Liver (tissue), 9 donors: Measurements from ENCODE around the gene POLE2. TPM values are rescaled to one million over a fixed set of nuclear protein-coding genes. Genes with fewer than 3 reads are reported as not detected.

Source experiments
- DNase-seq: peaks from one replicate; pipeline ENCODE4 v3.0.0-alpha.2; 2017; ENCODE audit warnings: low spot score
- H3K27ac ChIP-seq, 2 donors: one replicate each; pipeline ENCODE4 v1.7.0; 2013; ENCODE audit warnings: inconsistent platforms in 2 of 2, low read length in 2 of 2, control low read depth in 1 of 2, low read depth in 1 of 2, mild to moderate bottlenecking in 1 of 2
- H3K27me3 ChIP-seq, 4 donors: one replicate each; pipeline versions ENCODE4 v1.6.1 to v1.7.0; 2013; ENCODE audit warnings: low read length in 3 of 4, inconsistent platforms in 1 of 4, mild to moderate bottlenecking in 1 of 4, moderate library complexity in 1 of 4; ENCODE audit not compliant: control insufficient read depth in 4 of 4, insufficient read depth in 4 of 4
- H3K36me3 ChIP-seq, 4 donors: one replicate each; pipeline versions ENCODE4 v1.6.1 to v1.7.0; 2013; ENCODE audit warnings: low read length in 3 of 4, mild to moderate bottlenecking in 3 of 4, low read depth in 1 of 4, moderate library complexity in 1 of 4; ENCODE audit not compliant: control insufficient read depth in 4 of 4, insufficient read depth in 3 of 4
- H3K4me1 ChIP-seq, 4 donors: one replicate each; pipeline versions ENCODE4 v1.6.1 to v1.7.0; 2013; ENCODE audit warnings: low read length in 3 of 4, mild to moderate bottlenecking in 3 of 4, moderate library complexity in 1 of 4; ENCODE audit not compliant: control insufficient read depth in 4 of 4, insufficient read depth in 4 of 4
- H3K4me3 ChIP-seq, 3 donors: one replicate each; pipeline versions ENCODE4 v1.6.1 to v1.7.0; 2013; ENCODE audit warnings: low read length in 3 of 3, control low read depth in 1 of 3, low read depth in 1 of 3, mild to moderate bottlenecking in 1 of 3
- H3K9ac ChIP-seq, 2 donors: one replicate each; pipeline ENCODE4 v1.7.0; 2013; ENCODE audit warnings: low read length in 2 of 2, mild to moderate bottlenecking in 2 of 2, moderate library complexity in 2 of 2, control low read depth in 1 of 2, low read depth in 1 of 2
- H3K9me3 ChIP-seq, 4 donors: one replicate each; pipeline versions ENCODE4 v1.6.1 to v1.7.0; 2013; ENCODE audit warnings: low read length in 3 of 4; ENCODE audit not compliant: control insufficient read depth in 4 of 4
- EGR1 ChIP-seq, 2 donors: IDR thresholded peaks; 2 replicates each; pipeline ENCODE4 v1.6.1; 2016 to 2018; ENCODE audit warnings: antibody characterized with exemption in 2 of 2, low read depth in 2 of 2
- FOXA2 ChIP-seq: IDR thresholded peaks from 2 replicates; pipeline ENCODE4 v1.6.1; 2016; ENCODE audit warnings: antibody characterized with exemption
- GABPA ChIP-seq, 2 donors: IDR thresholded peaks in 1 of 2; conservative IDR thresholded peaks in 1 of 2; 2 replicates each; pipeline ENCODE4 v1.6.1; 2016; ENCODE audit warnings: antibody characterized with exemption in 2 of 2, mild to moderate bottlenecking in 1 of 2, moderate library complexity in 1 of 2
- NR2F2 ChIP-seq: IDR thresholded peaks from 2 replicates; pipeline ENCODE4 v1.6.1; 2016; ENCODE audit warnings: antibody characterized with exemption
- RAD21 ChIP-seq, 2 donors: IDR thresholded peaks; 2 replicates each; pipeline ENCODE4 v1.6.1; 2016; ENCODE audit warnings: antibody characterized with exemption in 2 of 2, mild to moderate bottlenecking in 2 of 2
- RXRA ChIP-seq, 2 donors: IDR thresholded peaks; 2 replicates each; pipeline ENCODE4 v1.6.1; 2017 to 2018; ENCODE audit warnings: antibody characterized with exemption in 2 of 2, mild to moderate bottlenecking in 1 of 2
- SP1 ChIP-seq: IDR thresholded peaks from 2 replicates; pipeline ENCODE4 v1.6.1; 2018; ENCODE audit warnings: antibody characterized with exemption, mild to moderate bottlenecking
- TAF1 ChIP-seq: conservative IDR thresholded peaks from 2 replicates; pipeline ENCODE4 v1.6.1; 2016; ENCODE audit warnings: antibody characterized with exemption, mild to moderate bottlenecking
- YY1 ChIP-seq: IDR thresholded peaks from 2 replicates; pipeline ENCODE4 v1.6.1; 2016; ENCODE audit warnings: antibody characterized with exemption, mild to moderate bottlenecking
- WGBS: extraction: QIAGEN DNeasy Blood & Tissue Kit; methylation state at CpG from one replicate; pipeline ENCODE4 v1.1.7; 2013; 5-methylcytosine and 5-hydroxymethylcytosine counted together
- polyA plus RNA-seq, 2 donors: library from polyadenylated mRNA; stranded (reverse) in 1 of 2; unstranded in 1 of 2; fragments of 200-250 nt in 1 of 2; fragments of >200 nt in 1 of 2; fragmentation: Nextera tagmentation in 1 of 2; extraction: Ambion mirVana in 1 of 2; gene quantifications; one replicate each; pipeline versions ENCODE4 v1.2.1 to v1.2.3, GENCODE V29; 2013 to 2015
- total RNA-seq, 2 donors: library from RNA; depleted of rRNA; stranded (reverse); fragments of >200 nt; gene quantifications; one replicate each; pipeline ENCODE4 v1.2.3, GENCODE V29; 2014
- TF ChIP-seq, protein P1 (sequence below): IDR thresholded peaks from 2 replicates; pipeline ENCODE4 v1.6.1; 2016; ENCODE audit warnings: antibody characterized with exemption, mild to moderate bottlenecking
- TF ChIP-seq, protein P2 (sequence below): IDR thresholded peaks from 2 replicates; pipeline ENCODE4 v1.6.1; 2016; ENCODE audit warnings: antibody characterized with exemption
- TF ChIP-seq, protein P3 (sequence below): IDR thresholded peaks from 2 replicates; pipeline ENCODE4 v1.6.1; 2016; ENCODE audit warnings: antibody characterized with exemption
- TF ChIP-seq, protein P4 (sequence below): fragments of 150-350 bp; IDR thresholded peaks from 2 replicates; pipeline ENCODE4 v1.5.1; 2017; ENCODE audit warnings: improper control_type of control experiment, low read depth, low read length; ENCODE audit not compliant: missing input control
- donor health status: healthy.
- donor health status: healthy.
- donor health status: healthy.
- donor health status: healthy.
- donor health status: healthy.

POLE2 gene
- total and polyA plus RNA-seq, 4 donors, result 1.3 to 16.5 (median 1.7) TPM

DNA sequence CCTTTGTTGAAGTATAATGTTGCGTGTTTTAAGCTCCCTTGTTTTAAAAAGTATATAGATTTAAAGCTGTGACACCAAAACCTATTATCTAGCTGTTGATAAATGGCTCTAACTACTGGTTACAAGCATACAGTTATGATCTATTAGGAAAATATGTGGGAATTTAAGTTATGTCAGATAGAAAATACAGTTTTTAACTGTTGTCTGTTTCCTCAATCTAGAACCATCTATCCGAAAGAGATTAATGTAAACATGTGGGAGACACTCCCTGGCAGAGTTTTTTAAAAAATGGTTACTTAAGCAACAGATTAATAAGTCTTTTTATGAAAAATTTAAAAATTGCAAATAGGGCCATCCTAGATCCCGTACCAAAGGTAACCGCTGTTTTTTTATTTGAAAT, 75.8 kb downstream of the POLE2 start (continued):
- no peak for TF ChIP-seq YY1

DNA sequence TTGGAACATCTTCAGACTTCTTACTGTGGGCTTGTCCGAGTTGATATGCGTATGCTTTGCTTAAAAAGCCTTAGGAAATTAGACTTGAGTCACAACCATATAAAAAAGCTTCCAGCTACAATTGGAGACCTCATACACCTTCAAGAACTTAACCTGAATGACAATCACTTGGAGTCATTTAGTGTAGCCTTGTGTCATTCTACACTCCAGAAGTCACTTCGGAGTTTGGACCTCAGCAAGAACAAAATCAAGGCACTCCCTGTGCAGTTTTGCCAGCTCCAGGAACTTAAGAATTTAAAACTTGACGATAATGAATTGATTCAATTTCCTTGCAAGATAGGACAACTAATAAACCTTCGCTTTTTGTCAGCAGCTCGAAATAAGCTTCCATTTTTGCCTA, 80.4 kb downstream of the POLE2 start:
- Histone ChIP-seq H3K4me1 (no peaks in the 10 kb centered on the region), H3K9me3 (no peaks in the 10 kb centered on the region), H3K27ac (no peak overlapping the region), H3K9ac (no peak overlapping the region), H3K4me3 (no peak overlapping the region), H3K36me3 (peaks cover 0 to 5% (median 0%) of the 10 kb centered on the region in 4 donors), H3K27me3 (no peaks in the 10 kb centered on the region)
- TF ChIP-seq NR2F2 (no peak), SP1 (no peak), FOXA2 (no peak), RAD21 (IDR thresholded peaks at IDR 0.05) (no peak), GABPA (IDR thresholded peaks at IDR 0.05 in 1 of 2, conservative IDR thresholded peaks at IDR 0.05 in 1 of 2) (no peak), YY1 (no peak), RXRA (IDR thresholded peaks at IDR 0.05) (no peak)
- TF ChIP-seq, protein P1, sequence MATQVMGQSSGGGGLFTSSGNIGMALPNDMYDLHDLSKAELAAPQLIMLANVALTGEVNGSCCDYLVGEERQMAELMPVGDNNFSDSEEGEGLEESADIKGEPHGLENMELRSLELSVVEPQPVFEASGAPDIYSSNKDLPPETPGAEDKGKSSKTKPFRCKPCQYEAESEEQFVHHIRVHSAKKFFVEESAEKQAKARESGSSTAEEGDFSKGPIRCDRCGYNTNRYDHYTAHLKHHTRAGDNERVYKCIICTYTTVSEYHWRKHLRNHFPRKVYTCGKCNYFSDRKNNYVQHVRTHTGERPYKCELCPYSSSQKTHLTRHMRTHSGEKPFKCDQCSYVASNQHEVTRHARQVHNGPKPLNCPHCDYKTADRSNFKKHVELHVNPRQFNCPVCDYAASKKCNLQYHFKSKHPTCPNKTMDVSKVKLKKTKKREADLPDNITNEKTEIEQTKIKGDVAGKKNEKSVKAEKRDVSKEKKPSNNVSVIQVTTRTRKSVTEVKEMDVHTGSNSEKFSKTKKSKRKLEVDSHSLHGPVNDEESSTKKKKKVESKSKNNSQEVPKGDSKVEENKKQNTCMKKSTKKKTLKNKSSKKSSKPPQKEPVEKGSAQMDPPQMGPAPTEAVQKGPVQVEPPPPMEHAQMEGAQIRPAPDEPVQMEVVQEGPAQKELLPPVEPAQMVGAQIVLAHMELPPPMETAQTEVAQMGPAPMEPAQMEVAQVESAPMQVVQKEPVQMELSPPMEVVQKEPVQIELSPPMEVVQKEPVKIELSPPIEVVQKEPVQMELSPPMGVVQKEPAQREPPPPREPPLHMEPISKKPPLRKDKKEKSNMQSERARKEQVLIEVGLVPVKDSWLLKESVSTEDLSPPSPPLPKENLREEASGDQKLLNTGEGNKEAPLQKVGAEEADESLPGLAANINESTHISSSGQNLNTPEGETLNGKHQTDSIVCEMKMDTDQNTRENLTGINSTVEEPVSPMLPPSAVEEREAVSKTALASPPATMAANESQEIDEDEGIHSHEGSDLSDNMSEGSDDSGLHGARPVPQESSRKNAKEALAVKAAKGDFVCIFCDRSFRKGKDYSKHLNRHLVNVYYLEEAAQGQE, result no peak
- TF ChIP-seq, protein P2, sequence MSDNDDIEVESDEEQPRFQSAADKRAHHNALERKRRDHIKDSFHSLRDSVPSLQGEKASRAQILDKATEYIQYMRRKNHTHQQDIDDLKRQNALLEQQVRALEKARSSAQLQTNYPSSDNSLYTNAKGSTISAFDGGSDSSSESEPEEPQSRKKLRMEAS, result no peak
- TF ChIP-seq, protein P3, sequence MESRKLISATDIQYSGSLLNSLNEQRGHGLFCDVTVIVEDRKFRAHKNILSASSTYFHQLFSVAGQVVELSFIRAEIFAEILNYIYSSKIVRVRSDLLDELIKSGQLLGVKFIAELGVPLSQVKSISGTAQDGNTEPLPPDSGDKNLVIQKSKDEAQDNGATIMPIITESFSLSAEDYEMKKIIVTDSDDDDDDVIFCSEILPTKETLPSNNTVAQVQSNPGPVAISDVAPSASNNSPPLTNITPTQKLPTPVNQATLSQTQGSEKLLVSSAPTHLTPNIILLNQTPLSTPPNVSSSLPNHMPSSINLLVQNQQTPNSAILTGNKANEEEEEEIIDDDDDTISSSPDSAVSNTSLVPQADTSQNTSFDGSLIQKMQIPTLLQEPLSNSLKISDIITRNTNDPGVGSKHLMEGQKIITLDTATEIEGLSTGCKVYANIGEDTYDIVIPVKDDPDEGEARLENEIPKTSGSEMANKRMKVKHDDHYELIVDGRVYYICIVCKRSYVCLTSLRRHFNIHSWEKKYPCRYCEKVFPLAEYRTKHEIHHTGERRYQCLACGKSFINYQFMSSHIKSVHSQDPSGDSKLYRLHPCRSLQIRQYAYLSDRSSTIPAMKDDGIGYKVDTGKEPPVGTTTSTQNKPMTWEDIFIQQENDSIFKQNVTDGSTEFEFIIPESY, result no peak
- TF ChIP-seq, protein P4, sequence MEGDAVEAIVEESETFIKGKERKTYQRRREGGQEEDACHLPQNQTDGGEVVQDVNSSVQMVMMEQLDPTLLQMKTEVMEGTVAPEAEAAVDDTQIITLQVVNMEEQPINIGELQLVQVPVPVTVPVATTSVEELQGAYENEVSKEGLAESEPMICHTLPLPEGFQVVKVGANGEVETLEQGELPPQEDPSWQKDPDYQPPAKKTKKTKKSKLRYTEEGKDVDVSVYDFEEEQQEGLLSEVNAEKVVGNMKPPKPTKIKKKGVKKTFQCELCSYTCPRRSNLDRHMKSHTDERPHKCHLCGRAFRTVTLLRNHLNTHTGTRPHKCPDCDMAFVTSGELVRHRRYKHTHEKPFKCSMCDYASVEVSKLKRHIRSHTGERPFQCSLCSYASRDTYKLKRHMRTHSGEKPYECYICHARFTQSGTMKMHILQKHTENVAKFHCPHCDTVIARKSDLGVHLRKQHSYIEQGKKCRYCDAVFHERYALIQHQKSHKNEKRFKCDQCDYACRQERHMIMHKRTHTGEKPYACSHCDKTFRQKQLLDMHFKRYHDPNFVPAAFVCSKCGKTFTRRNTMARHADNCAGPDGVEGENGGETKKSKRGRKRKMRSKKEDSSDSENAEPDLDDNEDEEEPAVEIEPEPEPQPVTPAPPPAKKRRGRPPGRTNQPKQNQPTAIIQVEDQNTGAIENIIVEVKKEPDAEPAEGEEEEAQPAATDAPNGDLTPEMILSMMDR, result no peak
- 83% methylated on average over 6 of the region's 6 CpGs for WGBS
- no peak for DNase-seq

DNA sequence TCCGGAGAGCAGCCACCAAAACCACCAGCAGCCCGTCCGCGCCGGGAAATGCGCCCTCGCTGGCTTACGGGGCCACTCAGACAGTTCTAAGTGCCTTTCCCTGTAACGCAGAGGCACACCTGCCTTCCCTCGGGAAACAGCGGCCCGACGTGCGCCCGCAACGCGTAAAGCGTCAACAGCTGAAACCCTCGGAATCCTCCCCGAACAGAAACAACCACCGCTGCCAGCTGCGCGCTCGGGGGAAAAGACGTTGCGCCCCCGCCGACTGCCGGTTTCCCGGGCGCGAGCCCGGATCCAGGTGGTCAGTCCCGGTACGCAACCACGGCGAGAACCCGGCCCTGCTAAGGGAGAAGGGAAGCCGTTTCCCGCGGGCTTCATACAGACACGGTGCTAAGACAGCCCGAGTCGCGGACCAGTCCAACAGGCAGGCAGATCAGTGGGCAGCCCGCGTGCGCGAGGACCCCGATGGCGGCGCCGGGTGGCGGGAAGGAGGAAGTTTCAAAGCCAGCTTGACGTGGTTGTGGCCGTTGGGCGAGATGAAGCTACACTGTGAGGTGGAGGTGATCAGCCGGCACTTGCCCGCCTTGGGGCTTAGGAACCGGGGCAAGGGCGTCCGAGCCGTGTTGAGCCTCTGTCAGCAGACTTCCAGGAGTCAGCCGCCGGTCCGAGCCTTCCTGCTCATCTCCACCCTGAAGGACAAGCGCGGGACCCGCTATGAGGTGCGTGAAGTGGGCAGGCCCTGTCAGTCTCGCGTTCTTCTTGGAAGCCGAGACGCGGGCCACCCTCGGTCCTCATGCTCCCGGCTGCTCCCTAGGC, 89.3 kb downstream of the POLE2 start, which contains the start of gene LRR1:
LRR1 (plus strand) TSS at position 456 of the 816 bp plus-strand sequence; CDS start at position 537, 81 bp downstream.
- H3K9me3 ChIP-seq, result no peaks in the 10 kb centered on the region
- peak within 1 kb of the TSS; percentile 74 to 97 (median 77) for H3K4me3 ChIP-seq
- under 1% methylated on average over 77 of the region's 77 CpGs for WGBS
- H3K9ac ChIP-seq, result peak within 1 kb of the TSS; percentile 92 to 94
- peak; percentile 95 for DNase-seq
- peak within 1 kb of the TSS; percentile 93 to 98 for H3K27ac ChIP-seq
- H3K36me3 ChIP-seq, result no peaks in the 10 kb centered on the region
- peak; percentile 27 for TF ChIP-seq SP1
- no peak for TF ChIP-seq NR2F2
- TF ChIP-seq TAF1, result peak; percentile 74
- TF ChIP-seq, protein P4, result no peak
- TF ChIP-seq YY1, result peak; percentile 96
- TF ChIP-seq RAD21 (IDR thresholded peaks at IDR 0.05), result peak; percentile 10 to 26
- no peak for TF ChIP-seq FOXA2
- peak in 1 of 2 donors; percentile 23 for TF ChIP-seq EGR1 (IDR thresholded peaks at IDR 0.05; ENCODE audit: low read depth in 2 of 2)
- peak in 1 of 2 donors; percentile 27 for TF ChIP-seq GABPA (IDR thresholded peaks at IDR 0.05 in 1 of 2, conservative IDR thresholded peaks at IDR 0.05 in 1 of 2)
- TF ChIP-seq, protein P1, result peak; percentile 54
- no peaks in the 10 kb centered on the region for H3K27me3 ChIP-seq
- peaks cover 2 to 33% (median 22%) of the 10 kb centered on the region in 4 donors for H3K4me1 ChIP-seq
